GM18520 (cell line): ENCODE measurements around the gene VAPB.

Source experiments
- ATAC-seq: cut with Tn5 transposase; IDR thresholded peaks from one replicate; pipeline ENCODE4 v1.9.1; 2021; ENCODE audit not compliant: unreplicated experiment

Gene VAPB

GRCh38 chr20:58433759-58434158 is 44.7 kb downstream of the VAPB start:
- ATAC-seq, result no peak

GRCh38 chr20:58434326-58434725 is 45.3 kb downstream of the VAPB start:
- no peak for ATAC-seq

GRCh38 chr20:58435237-58435636 is 46.2 kb downstream of the VAPB start:
- no peak for ATAC-seq

DNA sequence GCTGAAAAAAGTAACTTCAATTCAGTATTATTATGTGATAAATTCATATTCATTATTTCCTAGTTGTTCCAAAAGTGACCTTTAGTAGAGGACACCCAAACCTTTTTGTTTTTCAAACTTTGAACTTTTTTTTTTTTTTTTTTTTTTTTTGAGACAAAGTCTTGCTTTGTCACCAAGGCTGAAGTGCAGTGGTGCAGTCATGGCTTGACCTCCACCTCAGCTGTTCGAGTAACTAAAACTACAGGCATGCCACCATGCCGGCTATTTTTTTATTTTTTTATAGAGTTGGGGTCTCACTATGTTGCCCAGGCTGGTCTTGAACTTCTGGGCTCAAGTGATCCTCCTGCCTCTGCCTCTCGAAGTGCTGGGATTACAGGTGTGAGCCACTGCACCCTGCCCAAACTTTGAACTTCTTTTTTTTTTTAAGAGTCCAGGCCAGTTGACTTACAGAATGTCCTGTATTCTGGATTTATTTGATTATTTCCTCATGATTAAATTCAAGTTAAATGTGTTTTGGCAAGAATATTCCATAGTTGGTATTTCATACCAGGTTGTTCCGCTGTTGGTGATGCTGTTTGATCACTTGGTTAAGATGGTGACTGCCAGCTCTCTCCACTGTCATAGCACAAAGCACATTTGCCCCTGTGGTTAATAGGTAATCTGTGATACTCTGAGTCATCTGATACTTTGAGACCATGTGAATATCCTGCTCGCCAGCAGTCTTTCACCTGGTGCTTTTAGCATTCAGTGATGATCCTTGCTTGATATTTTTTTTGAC is 48.0 kb downstream of the VAPB start:
- no peak for ATAC-seq

DNA sequence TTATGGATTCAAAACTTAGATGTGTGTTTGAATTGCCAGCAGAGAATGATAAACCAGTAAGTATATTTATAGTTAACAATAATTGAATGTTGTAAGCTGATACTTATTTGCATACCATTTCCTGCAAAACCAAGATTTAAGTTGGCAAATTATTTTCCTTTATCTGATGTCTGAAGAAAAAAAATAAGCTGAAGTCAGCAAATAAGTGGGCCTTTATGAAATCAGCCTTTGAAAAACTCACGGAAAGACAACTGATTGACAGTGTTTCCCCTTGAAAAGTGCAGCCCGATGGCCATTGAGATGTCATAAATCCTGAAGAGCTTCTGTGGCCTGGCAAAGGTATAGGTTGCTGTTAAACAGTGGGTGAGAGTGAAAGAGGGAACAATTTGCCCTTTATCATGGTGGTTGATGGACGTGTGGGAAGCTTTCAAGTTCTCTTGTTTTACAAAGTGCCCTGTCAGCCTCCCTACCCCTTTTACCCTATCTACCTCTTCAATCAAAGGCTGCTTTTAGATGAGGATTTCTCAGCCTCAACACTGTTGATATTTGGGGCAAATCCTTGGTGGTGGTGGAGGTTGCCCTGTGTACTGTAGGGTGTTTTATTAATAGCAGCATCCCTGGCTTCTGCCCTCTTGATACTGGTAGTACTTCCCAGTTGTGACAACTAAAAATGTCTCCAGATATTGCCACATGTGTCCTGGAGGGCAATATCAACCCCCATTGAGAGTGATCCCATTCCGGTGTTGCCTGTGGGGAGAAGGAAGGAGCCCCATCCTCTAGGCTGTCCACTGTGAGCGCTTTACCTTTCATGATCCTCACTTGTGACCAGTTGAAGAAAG is 50.2 kb downstream of the VAPB start:
- no peak for ATAC-seq

DNA sequence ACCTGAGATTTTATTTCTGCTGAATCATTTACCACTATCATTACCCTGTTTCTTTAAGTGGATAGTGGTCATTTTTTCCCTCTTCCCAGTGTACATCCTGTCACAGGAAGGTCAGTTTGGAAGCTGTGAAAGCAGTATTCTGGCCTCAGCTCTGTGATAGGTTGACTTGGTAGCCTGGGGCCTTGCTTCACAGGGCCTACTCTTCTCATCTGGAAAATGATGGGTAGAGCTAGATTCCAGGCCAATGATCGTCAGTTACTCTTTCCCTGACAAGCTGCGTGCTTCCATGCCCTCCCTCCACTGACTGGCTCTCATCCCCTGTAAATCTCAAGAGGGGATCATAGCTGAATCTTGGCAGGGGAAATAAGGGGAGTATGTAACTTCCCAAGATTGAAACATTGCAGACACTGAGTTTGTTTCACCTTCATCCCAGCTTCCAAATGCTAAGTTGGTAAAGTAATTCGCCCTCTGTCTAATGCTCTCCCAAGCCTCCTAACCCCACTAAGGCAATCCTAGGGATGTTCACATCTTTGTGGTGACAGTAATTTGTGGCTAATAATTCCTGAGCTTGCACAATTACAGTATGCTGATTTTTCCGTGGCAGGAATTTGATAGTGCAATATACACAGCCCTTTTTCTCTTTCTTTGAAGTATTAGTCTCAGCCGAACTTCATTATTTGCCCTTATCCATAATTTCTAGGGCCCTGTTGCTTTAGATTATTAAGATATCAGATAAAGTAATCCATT is 51.2 kb downstream of the VAPB start:
- no peak for ATAC-seq

- ATAC-seq, result no peak
These were observed 52.7 kb downstream of the VAPB start for GRCh38 chr20:58441723-58442122.

DNA sequence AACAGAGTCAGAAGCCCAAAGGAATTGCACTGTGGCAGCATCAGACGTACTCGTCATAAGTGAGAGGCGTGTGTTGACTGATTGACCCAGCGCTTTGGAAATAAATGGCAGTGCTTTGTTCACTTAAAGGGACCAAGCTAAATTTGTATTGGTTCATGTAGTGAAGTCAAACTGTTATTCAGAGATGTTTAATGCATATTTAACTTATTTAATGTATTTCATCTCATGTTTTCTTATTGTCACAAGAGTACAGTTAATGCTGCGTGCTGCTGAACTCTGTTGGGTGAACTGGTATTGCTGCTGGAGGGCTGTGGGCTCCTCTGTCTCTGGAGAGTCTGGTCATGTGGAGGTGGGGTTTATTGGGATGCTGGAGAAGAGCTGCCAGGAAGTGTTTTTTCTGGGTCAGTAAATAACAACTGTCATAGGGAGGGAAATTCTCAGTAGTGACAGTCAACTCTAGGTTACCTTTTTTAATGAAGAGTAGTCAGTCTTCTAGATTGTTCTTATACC is 55.8 kb downstream of the VAPB start:
- ATAC-seq, result no peak

DNA sequence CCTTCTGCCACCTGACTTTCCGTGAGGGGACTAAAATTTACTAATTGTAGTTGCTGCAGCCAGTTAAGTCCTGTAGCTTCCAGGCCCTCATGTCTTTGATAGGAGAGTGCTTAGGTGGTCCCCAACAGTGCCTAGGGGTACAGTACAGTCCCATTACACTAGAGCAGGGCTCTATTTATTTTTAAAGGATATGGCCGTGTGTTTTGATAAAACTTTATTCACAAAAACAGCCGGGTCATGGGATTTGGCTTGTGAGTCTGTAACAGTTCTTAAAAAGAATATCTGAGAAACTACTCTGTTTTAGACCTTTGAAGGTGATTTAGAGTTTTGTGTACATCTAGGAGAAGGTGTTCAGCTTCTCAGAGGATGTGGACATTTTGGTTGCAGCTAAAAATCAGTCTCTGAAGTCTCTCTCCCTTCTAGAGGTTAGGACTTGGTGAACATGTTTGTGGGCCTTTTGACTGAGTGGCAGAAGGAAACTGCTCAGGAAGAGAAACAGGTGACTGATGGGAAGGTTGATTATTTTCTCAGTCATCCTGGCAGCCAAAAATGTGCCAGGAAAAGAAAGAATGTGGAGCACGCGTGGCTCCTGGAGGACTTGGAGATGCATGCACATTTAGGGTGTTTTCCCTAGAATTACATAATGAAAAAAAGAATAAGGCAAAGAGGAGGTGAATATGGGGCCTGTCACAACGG is 57.4 kb downstream of the VAPB start:
- ATAC-seq, result no peak

- ATAC-seq, result no peak
These were observed 57.9 kb downstream of the VAPB start for GRCh38 chr20:58446960-58447265.

GRCh38 chr20:58447511-58448391 is 58.7 kb downstream of the VAPB start:
- no peak for ATAC-seq

GRCh38 chr20:58448958-58449357 is 59.9 kb downstream of the VAPB start:
- no peak for ATAC-seq

DNA sequence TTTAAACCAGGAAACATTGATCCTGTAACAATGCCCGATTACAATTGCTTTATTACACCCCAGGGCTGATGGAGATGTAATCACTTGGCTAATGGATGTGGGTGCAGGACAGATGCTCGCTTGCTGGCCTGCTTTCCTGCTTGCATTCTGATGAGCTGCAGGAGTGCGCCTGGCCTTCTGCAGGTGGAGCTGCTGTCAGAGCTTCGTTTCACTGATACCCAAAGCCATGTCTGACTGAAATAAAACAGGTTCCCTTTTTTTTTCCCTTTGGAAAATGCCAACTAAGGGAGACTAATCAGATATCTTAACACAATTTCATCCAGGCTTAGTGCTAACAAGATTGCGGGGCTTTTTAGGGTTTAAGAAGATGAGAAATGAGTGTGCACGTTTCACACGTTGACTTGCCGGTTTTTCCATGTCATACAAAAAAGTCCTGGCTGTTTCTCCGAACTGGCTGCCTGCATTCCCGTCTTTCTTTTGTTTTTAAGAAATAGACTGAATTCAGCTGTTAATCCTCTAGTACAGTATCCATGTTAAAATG is 60.7 kb downstream of the VAPB start:
- ATAC-seq, result no peak

- ATAC-seq, result no peak
These were observed 61.2 kb downstream of the VAPB start for GRCh38 chr20:58450254-58450653.

DNA sequence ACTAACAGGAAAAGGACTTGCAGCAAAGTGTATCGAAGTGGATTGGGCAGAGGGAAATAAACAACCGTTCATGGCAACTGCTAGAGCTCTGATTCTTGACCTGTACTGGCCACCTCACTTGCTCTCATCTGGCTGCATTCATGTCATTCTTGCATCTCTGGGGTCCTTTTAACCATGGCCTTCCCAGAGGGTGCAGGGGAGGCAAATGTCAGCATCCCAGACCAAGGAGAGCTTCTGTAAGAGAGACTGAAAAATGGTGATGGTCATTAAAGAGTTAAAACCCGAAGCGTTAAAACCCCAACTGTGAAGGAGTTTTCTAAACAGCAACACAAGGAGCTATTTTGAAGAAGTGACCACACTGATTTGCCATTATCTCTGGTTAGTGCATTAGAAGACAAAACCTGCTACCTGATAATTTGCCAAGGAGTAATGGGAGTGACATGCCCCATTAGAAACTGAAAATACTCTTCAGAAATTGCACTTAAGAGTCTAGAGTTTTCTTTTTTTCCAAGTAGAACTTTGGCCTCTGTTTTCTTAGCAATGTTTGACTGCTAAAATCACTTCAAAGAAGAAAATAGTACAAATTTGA is 63.7 kb downstream of the VAPB start:
- ATAC-seq, result no peak

DNA sequence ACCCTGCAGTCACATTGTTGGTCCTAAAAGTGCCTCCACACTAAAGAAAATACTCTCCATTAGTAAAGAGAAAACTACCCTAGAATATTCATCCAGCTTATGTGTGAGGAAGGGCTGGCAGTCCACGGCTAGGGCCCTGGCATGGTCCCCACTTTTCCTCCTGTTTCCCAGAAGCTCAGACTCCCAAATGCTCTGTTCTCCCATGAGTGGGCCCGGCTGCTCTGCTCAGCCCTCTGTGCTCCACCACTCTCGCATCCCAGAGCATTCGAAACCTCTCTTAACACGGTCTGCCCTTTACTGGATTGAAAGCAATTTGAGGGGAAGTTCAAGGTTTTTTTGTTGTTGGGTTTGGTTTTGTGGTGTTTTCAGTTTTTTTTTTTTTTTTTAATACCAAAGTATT is 64.4 kb downstream of the VAPB start:
- no peak for ATAC-seq

DNA sequence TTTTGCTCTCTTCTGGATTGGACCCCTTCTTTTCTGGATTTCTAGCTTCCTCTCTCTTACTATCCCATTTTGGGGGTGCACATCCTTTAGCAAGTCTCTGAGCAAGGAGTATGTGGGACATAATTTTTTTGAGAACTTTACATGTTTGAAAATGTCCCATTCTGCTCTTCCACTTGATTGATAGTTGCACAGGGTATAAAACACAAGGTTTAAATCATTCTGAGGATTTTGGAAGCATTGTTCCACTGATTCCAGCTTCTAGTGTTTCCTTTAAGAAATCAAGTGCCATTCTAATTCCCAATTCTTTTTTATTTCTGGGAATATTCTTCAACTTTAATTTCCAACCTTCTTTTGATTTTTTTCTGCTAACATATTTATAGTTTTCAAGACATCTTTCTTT is 65.4 kb downstream of the VAPB start:
- ATAC-seq, result no peak

DNA sequence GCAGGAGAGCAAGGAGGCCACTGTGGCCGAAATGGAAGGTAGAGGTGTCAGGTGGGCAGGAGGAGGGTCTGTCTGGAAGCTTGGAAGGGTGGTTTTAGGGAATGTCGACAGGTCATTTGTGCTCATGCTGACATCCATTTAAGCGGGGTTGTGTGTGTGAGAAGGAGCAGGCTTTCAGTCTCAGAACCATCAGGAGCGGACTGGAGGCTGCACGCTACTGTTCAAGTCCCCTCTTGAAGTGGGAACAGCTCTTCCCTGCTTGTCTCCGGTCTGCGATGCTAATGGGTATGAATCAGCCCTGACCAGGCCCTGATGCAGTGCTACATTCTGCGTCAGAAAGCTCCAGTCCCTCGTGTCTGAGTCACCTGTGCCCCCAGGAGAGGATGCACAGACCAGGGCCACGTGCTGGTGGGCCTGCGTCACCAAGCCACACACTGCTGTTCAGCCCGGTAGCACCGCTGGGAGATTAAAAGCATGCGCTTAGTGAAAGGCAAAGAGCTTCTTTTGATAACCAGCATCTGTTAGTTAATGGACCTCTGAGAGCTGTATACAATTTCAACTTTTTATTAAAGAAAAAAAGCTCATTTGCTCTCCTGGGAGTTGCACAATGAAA is 68.2 kb downstream of the VAPB start:
- ATAC-seq, result no peak
